H1 (cell line): Measurements from ENCODE around the gene RASEF. TPM values are rescaled to one million over a fixed set of nuclear protein-coding genes. Genes with fewer than 3 reads are reported as not detected.

Experiments
- CREB1 ChIP-seq: IDR thresholded peaks from 2 replicates; pipeline ENCODE4 v1.6.1; 2012; ENCODE audit warnings: inconsistent platforms
- CTCF ChIP-seq, 3 experiments: IDR thresholded peaks; 1 replicate in 2 of 3; 2 replicates in 1 of 3; pipeline versions ENCODE4 v1.5.1 to v1.6.1; 2011; ENCODE audit warnings: low read length in 3 of 3, mild to moderate bottlenecking in 3 of 3, inconsistent platforms in 2 of 3, low read depth in 1 of 3, moderate library complexity in 1 of 3; ENCODE audit not compliant: insufficient read depth in 1 of 3; ENCODE audit errors: control extremely low read depth in 1 of 3
- TAF7 ChIP-seq: optimal IDR thresholded peaks from 2 replicates; pipeline ENCODE3; 2011; ENCODE audit warnings: low read depth, mild to moderate bottlenecking, inconsistent platforms, low read length, moderate library complexity, borderline replicate concordance
- polyA plus RNA-seq, 7 experiments: library from polyadenylated mRNA; depleted of rRNA in 3 of 7; stranded (reverse) in 5 of 7; unstranded in 2 of 7; fragments of >200 nt in 5 of 7; fragments of 200-250 nt in 2 of 7; gene quantifications; 1 replicate in 5 of 7; 2 replicates in 1 of 7; 4 replicates in 1 of 7; pipeline versions ENCODE4 v1.2.1 to v1.2.3, GENCODE V29; 2011 to 2013; ENCODE audit warnings: missing spikeins in 2 of 7, mixed read lengths in 2 of 7
- total RNA-seq: library from RNA; stranded (reverse); fragmentation: NEBNext Ultra II Directional; extraction: Animal tissue kit (Norgen Biotek cat#: 25700); gene quantifications from 2 replicates; pipeline ENCODE4 v1.2.1, GENCODE V29; 2021

RASEF gene
- total and polyA plus RNA-seq, 2 of the 8 experiments (the other 6 are each of a cell fraction or from before 2014, with no cell fraction given) = 1.1 to 4.6 TPM

GRCh38 chr9:83013867-83014605, 48.9 kb downstream of the RASEF start (continued):
- no peak for TF ChIP-seq CTCF (IDR thresholded peaks at IDR 0.05; ENCODE audit: control extremely low read depth in 1 of 3, insufficient read depth in 1 of 3, low read depth in 1 of 3, low read length in 3 of 3)
- no peak for TF ChIP-seq TAF7
- no peak for TF ChIP-seq CREB1
